Mesenteric fat pad (tissue), 1 donor: ENCODE data around the gene IPO9. TPM values are rescaled to one million over a fixed set of nuclear protein-coding genes. Genes with fewer than 3 reads are reported as not detected.
"Not testable (repeated sequence)": the region's sequence is repeated elsewhere in the genome, so short reads cannot be mapped to it uniquely, and the experiment has no call there.

Experiments used
- DNase-seq: peaks from one replicate; pipeline ENCODE4 v3.0.0-alpha.2; 2020; ENCODE audit warnings: low spot score
- total RNA-seq: library from RNA; stranded (reverse); fragmentation: NEBNext Ultra II Directional; extraction: Animal tissue kit (Norgen Biotek cat#: 25700); gene quantifications from one replicate; pipeline ENCODE4 v1.2.1, GENCODE V29; 2021
- donor health status: DM: yes; HTN: yes; CAD: no.

Gene IPO9
- total RNA-seq, 1 donor from 2014 or later: 40.9 TPM

DNA sequence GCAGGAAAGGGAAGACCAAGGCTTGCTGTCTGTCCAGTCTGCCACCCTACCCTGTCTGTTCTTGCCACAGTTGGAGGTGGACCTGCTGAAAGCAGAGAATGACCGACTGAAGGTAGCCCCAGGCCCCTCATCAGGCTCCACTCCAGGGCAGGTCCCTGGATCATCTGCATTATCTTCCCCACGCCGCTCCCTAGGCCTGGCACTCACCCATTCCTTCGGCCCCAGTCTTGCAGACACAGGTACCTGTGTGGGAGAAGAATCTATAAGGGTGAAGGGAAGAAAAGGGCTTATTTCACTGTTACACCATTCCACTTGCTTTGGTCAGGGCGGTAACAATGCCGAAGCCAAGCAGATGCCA, 20.3 kb upstream of the IPO9 start:
- no peak for DNase-seq

DNA sequence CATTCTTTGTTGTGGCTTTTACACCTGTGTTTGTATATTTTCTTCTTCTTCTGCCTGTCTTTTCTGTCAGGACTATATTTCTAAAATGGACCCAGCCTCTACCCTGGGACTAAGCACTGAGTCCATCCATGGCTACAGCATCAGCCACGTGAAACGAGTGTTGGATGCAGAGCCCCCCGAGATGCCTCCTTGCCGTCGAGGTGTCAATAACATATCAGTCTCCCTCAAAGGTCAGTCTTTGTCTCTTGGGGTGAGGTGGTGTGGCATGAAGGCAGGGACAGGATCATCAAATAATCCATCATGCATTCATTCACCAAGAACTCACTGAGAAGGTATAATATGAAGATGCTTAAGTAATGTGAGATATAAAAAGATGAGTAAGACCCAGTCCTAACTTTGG, 19.1 kb upstream of the IPO9 start:
- DNase-seq: no peak

DNA sequence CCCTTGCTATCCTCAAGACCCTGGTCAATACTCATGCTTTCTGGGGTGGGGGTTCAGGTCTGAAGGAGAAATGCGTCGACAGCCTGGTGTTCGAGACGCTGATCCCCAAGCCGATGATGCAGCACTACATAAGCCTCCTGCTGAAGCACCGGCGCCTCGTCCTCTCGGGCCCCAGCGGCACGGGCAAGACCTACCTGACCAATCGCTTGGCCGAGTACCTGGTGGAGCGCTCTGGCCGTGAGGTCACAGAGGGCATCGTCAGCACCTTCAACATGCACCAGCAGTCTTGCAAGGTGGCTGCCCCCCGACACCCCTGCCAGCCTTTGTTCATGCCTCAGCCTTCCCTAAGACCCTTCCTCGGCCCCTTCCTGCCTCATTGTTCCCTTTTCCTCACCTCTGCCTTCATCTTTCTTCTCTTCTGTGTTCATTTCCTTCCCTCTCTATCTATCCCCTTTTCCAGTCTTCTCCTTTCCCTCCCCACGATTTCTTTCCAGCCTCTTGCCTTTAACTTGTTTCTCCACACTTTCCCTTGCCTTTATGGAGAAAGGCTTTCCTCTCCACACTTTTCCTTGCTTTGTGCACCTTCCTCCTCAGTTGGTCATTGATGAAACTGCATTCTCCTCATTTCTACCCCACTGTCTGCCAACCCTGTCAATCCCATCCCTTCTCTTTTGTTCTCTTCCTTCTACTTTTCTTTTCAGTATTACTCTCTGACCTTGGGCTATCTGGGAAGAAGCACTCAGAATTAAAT, 18.3 kb upstream of the IPO9 start:
- no peak for DNase-seq

DNA sequence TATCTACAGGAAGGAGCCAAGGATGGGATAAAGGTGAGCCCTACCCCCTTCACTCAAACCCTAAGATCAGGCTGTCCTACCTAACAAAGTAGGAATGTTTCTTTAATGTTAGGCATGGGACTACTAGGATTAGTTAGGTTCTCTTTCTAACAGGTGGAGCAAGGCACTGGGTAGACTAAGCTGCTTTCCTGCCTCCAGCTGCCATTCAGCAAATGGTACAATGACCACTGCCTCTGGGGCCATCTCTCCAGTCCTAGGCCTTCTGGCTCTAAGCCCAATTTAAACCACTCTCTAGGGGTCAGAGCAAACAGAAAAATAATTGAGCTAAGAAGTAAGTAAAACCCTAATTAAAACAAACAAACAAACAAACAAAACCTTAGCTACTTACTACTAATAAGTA, 15.7 kb upstream of the IPO9 start:
- no peak for DNase-seq

DNA sequence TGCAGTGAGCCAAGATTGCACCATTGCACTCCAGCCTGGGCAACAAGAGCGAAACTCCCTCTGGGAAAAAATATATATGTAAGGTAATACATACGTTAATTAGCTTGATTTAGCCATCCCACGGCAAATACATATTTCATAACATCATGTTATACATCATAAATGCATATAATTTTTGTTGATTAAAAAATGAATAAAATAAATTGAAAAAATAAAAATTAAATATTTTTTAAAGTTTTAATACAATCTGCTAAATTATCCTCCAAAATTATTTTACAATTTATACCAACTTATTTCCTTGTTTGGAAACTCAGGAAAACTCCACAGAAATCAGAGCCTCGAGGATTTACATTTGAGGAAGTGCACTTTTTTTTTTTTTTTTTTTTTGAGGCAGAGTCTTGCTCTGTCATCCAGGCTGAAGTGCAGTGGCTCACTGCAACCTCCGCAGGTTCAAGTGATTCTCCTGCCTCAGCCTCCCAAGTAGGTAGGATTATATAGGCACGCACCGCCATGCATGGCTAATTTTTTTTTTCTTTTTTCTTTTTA, 12.6 kb upstream of the IPO9 start:
- DNase-seq: no peak

DNA sequence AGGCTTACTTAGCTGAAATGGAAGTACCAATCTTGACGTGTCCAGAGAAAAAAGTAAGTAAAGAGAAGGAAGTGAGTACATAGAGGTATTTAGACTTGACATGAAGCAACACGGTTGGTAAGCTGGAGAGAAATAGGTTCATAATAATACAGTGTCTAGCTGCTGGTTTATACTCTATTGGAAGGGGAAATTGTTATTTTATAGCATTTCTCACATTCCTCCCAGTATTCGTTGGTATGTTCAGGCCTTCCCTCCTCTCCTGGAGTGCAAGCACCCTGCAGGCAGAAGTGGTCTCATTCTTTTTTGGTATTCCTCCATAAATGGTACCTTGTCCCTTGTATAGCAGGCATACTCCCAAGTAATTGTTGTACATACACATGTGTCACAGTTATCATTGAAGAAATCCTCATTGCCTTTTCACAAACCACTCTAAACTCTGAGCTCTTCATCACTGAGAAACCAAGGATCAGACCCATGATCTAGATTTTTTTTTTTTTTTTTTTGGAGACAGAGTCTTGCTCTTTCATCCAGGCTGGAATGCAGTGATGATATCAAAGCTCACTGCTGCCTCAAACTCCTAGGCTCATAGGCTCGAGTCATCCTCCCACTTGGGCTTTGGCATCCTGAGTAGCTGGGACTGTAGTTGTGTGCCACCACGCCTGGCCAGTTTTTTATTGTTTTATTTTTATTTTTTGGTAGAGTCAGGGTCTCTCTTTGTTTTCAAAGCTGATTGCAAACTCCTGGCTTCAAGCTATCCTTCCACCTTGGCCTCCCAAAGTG, 9.8 kb upstream of the IPO9 start:
- no peak for DNase-seq

DNA sequence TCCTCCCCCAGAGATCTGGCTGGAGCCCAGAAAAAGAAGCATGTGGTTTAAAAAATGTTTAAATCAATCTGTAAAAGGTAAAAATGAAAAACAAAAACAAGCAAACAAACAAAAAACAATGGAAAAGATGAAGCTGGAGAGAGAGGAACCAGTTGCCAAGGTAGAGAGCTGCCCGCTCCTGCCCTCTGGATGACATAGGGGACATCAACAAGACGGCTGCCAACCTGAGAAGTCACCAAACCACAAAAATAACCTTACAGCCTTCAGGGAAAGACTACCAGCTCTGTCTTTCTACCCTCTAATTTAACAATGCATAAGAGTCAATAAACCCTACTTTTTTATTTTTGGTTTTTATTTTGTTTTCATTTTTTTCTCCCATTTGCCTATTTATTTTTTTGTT, 8.5 kb upstream of the IPO9 start:
- DNase-seq: no peak

DNA sequence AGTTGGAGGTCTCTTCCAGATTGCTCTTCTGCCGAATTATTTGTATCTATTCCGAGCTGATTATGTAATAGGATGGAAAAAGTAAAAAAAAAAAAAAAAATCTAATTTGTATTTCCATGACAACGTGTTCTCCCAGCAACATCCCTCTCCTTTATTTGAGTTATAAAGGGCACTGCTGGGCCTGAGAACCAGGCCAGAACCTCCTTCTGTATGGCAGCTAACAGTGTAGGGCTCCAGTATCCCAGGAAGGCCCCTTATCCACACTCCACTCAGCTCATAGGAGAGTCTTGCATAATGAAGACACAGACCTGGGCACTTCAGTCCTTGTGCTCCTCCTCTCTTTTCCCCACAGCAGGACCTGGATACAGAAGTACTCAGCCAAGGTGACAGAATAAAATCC, 3.7 kb upstream of the IPO9 start:
- no peak for DNase-seq

DNA sequence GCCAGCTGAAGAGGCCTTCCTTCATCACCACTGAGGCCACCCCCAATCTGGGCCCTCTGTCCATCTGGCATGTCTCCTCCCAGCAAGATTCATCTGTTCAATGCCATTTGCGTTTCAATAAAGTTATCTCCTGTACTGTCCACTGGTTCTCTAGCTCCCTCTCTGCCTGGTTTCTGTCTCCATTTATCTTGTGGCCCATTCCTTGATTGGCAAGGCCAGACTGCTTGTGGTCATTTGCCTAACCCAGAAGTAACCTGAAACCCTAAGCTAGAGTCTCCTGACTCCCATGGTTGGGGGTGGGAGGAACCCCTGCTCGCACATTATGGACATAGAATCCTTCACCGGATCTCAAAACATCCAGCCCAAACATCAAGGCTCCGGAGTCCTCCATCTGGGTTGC, 2.1 kb upstream of the IPO9 start:
- no peak for DNase-seq

DNA sequence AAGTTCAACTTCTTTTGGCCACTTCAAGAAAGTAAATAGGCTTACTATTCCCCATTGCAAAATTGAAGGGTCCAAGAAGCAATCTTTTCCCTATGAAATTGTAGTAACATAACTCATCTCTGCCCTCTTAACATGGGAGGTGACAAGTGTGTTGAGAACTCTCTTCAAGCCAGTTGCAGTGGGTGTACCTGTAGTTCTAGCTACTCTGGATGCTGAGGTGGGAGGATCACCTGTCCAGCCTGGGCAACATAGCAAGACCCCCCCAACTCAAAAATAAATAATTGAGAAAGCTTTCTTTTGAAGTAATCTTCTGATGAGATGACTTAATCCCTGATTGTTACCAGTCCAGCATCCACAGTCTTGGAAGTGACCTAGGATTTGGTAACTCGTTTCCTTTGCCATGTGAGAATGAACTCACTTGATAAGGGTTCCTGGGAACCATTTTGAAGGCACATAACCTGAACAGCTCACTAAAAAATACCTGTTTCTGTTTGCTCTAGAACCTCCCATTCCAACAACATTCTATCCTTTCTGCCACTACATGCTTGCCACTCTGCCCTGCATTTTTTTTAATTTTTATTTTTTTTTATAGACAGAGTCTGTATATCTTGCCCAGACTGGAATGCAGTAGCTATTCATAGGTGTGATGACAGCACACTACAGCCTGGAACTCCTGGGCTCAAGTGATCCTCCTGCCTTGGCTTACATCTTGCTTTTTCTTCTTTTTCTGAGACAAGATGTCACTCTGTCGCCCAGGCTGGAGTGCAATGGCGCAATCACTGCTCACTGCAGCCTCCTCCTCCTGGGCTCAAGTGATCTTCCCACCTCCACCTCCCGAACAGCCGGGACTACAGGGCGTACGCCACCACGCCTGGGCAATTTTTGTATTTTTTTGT, 1.4 kb upstream of the IPO9 start:
- DNase-seq: no peak

DNA sequence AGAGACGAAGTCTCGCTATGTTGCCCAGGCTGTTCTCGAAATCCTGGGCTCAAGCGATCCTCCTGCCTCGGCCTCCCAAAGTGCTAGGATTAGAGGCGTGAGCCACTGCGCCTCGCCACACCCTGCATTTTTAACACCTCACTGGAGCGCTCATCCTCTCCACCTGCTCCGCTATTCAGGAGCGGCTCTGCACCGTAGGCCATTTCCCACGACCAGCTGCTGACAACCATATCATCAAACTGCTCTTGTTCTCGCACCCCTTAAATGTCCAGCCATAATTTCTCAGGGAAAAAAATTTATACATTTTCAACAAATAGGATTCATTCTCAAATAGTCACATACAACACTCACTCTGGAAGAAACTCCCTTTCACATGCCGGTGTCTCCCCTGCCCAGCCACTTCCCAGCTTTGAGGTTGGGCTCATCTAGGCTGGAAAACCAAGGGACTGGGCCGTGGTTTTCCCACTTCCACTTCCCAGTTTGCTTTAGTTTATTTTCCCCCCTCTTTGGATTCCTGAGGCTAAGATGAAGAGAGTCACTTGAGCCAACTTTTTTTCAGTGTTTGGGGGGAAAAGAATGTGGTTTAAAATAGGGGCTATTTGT, 639 bp upstream of the IPO9 start:
- DNase-seq: no peak

DNA sequence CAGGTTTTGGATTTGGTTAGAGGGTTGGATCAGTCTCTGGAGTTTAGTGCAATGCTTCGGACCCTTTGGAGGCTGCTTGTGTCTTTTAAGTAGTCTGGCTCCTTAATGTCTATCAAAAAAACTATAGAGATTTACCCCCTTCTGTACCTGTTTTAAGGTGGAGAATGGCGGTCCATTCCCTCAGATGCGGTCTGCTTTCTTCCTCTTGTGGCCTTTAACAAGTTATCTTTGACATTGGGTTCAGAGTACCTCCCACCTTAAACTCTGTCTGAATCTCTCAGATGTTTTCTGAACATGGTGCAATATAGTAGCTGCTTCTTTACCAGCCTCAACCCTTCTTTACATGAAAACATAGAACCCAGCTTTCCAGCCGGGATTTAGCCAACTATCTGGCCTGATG, 2.4 kb downstream of the IPO9 start:
- DNase-seq: no peak

DNA sequence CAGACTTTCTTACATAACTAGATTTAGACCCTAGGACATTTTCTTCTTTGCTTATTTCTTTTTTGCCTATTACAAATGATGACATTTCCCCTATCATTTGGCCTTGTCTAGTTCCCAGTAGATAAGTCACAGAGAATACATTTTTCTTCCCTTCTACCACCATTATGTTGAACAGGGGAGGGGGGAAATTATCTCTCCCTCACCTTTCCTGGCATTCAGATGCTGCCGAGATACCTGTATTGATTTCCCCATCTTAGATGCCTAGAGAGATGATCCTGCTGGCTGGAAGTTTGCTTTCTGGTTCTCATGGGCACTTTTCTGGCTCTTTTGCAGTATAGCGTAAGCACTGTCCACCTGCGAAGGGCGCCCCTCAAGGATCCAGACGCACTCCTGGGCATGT, 5.7 kb downstream of the IPO9 start:
- DNase-seq: no peak

DNA sequence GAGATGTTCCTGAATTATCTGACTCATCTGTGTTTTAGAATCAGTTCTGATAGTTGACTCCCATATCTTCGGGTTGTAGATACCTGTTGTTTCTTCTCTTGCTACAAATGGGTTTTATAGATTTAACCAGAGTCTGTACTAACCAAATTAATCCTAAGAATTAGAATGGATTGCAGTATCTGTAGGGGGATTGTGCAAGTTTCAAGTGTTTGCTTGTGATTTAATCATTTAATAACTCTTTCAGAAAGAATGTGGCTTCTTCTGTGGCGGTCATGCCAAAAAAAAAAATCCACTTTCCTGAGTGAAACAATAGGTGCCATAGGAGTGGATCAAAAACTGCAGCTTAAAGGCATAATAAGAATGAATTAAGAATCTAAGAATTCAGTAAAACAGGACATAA, 9.4 kb downstream of the IPO9 start:
- no peak for DNase-seq

DNA sequence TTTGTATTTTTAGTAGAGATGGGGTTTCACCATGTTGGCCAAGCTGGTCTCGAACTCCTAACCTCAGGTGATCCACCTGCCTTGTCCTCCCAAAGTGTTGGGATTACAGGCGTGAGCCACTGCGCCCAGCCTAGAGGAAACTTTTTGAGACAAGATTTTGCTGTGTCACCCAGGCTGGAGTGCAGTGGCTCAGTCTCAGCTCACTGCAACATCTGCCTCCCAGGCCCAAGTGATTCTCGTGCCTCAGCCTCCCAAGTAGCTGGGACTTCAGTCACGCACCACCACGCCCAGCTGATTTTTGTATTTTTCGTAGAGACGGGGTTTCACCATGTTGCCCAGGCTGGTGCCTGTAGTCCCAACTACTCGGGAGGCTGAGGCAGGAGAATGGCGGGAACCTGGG, 10.1 kb downstream of the IPO9 start:
- DNase-seq: not testable (repeated sequence)

DNA sequence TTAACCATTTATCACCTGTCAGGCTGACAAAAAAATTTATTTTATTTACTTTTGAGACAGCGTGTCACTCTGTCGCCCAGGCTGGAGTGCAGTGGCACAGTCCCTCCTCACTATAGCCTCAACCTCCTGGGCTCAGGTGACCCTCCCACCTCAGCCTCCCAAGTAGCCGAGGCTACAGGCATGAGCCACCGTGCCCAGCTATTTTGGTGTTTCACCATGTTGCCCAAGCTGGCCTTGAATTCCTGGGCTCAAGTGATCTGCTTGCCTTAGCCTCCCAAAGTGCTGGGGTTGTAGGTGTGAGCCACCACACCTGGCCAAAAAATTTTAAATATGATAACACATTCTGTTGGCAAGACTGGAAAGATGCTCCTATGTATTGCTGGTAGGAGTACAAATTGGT, 11.1 kb downstream of the IPO9 start:
- no peak for DNase-seq

DNA sequence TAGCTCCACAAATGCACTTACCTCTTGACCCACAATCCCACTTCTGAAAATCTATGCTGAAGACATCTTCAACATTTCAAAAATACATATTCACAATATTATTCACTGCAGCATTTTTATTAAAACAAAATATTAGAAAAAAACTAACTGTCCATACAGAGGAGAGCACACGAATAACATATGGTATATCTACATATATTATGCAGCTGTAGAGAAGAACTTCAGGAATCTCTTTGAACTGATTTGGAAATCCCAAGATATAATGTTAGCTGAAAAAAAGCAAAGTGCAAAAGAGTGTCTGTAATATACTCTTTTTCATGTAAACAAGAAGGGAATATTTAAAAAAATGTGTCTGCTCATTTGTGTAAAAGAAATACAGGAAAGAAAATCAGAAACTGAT, 11.5 kb downstream of the IPO9 start:
- no peak for DNase-seq

DNA sequence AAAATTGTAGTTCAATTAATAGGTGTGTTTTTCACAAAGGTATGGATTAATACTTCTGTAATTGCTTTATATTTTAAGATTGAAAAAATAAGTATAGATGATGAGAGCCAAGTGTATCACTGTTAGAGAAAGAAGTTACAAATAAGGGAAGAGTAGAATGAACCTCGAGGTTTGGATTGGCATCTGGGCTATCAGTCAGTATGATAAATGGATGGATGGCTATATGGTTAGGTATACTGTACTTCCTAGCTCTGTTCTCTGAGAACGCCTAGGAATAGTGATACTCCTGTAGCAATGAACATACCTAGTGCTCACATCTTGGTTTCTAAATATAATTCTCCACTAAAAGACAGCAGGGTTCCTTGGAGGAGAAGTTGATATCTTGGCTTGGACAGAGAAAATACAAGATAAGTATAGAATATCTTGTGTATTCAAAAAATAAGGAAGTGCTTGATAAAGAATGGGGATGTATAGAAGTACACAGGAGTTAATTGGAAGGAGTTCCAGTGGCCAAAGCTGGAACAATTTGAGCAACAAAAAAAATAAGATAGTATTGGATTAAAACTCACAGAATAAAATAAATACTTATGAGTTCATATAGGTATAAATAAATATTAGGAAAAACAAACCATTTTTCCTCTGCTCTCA, 12.4 kb downstream of the IPO9 start:
- no peak for DNase-seq

DNA sequence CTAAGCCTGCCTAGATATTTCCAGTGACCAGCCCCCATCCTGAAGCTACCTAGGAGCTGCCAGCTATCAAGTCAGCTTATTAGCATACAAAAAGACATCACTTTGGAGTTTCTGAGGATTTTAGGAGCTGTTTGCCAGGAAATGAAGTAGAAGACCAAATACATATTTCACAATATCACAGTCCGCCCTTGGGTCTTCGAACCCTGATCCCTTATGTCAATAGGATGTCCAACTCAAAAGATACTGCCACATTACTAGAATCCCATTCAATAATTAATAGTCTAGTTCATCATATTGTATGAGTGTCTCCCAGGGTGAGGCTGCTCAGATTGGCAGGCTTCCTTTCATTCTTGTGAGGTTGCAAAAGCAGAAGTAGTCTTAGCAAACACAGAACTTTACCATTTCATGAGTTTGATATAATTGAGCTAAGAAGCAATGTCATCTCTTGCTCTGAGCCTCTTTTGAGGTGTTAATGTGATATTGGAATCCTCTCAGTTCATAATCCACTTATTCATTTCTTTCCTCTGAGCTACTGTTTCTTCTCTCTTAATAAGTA, 13.6 kb downstream of the IPO9 start:
- no peak for DNase-seq

DNA sequence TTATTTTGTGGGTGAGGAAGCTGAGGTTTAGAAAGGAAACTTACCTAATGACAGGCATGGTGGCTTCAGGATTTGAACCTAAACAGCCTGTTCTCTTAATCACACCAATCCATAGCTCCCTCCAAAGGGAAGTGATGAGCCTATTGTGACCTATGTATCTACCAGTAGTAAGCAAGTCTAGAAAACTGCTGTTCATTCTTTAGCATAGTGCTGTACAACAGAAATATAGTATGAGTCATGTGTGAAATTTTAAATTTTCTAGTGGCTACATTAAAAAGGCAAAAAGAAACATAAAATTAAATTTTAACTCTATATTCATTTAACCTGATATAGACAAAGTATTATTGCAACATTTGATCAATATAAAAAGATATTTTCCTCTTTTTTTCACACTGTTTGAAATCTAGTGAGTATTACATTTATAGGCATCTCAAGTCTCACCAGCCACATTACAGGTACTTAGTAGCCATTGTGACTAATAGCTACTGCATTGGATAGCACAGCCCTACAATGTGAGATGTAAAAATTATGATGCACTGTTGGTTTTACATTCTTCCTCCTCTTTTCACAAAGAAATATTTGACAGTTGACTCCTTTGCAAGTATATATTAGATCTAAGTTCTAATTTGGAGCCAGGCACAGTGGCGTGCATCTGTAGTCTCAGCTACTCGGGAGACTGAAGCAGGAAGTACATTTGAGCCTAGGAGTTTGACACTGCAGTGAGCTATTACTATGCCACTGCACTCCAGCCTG, 16.6 kb downstream of the IPO9 start:
- no peak for DNase-seq
